ENCODE results near the gene IFNL4. TPM values are rescaled to one million over a fixed set of nuclear protein-coding genes. Genes with fewer than 3 reads are reported as not detected.
A peak's percentile ranks its signal among the peaks of the same experiment; 100 is the strongest.

IFNL4 gene
- total RNA-seq (ENCODE audit: low replicate concordance): not detected in 2 replicates

DNA sequence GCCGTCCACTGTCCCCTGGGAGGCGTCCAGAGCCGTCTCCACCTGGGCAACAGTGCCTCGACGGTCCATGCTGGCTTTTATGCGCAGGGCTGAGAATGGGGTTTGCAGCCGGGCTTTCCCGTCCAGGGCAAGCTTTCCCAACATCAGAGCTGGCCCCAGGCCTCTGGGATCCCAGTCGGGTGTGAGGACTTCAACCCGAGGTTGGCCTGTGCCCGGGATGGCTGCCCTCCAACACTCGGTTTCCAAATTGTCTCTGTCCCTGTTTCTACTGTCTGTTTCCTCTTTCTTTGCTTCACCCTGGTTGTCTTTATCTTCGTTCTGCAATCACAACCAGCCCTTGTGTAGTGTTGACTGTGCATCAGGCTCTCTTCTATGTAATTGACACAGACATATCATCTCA, at the start of gene IFNL4:
IFNL4 (minus strand) TSS at position 51 of the 400 bp plus-strand sequence.
- no peak for DNase-seq (ENCODE audit: low spot score)
- Histone ChIP-seq H4K20me1 (ENCODE audit: low read depth) (no peaks in the 10 kb centered on the region), H3K79me2 (ENCODE audit: low read depth) (no peaks in the 10 kb centered on the region), H3K4me2 (peak within 1 kb of the TSS; percentile 62), H3K4me3 (peak within 1 kb of the TSS; percentile 27), H3K9me3 (ENCODE audit: low read depth) (no peaks in the 10 kb centered on the region), H2AFZ (replicated peaks) (peak within 1 kb of the TSS; percentile 89), H3K36me3 (no peaks in the 10 kb centered on the region), H3K27me3 (peaks cover 82% of the 10 kb centered on the region), H3K4me1 (no peaks in the 10 kb centered on the region), H3K27ac (no peak within 1 kb of the TSS), H3K9ac (no peak within 1 kb of the TSS), H3F3A (ENCODE audit: low read depth) (no peaks in the 10 kb centered on the region)
- Mint-ChIP-seq H3K4me1 (peaks cover 2% of the 10 kb centered on the region), H3K9me3 (no peaks in the 10 kb centered on the region), H3K4me3 (peak within 1 kb of the TSS; percentile 67), H3K36me3 (no peaks in the 10 kb centered on the region), H3K27ac (no peak within 1 kb of the TSS), H3K27me3 (ENCODE audit: insufficient read depth, low read depth) (peaks cover 31% of the 10 kb centered on the region)
- TF ChIP-seq EZH2 (IDR thresholded peaks at IDR 0.05): no peak
- TF ChIP-seq, protein P1, sequence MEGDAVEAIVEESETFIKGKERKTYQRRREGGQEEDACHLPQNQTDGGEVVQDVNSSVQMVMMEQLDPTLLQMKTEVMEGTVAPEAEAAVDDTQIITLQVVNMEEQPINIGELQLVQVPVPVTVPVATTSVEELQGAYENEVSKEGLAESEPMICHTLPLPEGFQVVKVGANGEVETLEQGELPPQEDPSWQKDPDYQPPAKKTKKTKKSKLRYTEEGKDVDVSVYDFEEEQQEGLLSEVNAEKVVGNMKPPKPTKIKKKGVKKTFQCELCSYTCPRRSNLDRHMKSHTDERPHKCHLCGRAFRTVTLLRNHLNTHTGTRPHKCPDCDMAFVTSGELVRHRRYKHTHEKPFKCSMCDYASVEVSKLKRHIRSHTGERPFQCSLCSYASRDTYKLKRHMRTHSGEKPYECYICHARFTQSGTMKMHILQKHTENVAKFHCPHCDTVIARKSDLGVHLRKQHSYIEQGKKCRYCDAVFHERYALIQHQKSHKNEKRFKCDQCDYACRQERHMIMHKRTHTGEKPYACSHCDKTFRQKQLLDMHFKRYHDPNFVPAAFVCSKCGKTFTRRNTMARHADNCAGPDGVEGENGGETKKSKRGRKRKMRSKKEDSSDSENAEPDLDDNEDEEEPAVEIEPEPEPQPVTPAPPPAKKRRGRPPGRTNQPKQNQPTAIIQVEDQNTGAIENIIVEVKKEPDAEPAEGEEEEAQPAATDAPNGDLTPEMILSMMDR (IDR thresholded peaks at IDR 0.05): no peak
- TF ChIP-seq EZH2phosphoT487 (IDR thresholded peaks at IDR 0.05): no peak

DNA sequence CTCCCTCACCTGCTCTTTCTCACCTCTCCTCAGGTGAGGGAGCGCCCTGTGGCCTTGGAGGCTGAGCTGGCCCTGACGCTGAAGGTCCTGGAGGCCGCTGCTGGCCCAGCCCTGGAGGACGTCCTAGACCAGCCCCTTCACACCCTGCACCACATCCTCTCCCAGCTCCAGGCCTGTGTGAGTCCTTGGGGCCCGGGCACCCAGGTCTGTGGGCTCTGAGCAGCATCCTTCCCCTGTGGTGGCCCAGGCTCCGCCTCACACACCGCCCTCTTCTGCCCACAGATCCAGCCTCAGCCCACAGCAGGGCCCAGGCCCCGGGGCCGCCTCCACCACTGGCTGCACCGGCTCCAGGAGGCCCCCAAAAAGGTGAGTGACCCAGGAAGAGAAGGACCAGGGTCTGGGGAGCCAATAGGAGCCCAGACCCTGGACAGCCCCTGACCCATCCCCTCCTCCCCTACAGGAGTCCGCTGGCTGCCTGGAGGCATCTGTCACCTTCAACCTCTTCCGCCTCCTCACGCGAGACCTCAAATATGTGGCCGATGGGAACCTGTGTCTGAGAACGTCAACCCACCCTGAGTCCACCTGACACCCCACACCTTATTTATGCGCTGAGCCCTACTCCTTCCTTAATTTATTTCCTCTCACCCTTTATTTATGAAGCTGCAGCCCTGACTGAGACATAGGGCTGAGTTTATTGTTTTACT, 49.4 kb upstream of the IFNL4 start:
- Mint-ChIP-seq H3K9me3 (no peaks in the 10 kb centered on the region), H3K4me1 (peaks cover 1% of the 10 kb centered on the region), H3K36me3 (no peaks in the 10 kb centered on the region), H3K27ac (no peak overlapping the region), H3K4me3 (no peak overlapping the region), H3K27me3 (ENCODE audit: insufficient read depth, low read depth) (peaks cover 13% of the 10 kb centered on the region)
- peaks cover 27% of the 10 kb centered on the region for H3K27me3 ChIP-seq
- H3K27ac ChIP-seq: no peak overlapping the region
- no peak for DNase-seq (ENCODE audit: low spot score)
- H3K4me3 ChIP-seq: no peak overlapping the region
- no peak for TF ChIP-seq EZH2 (IDR thresholded peaks at IDR 0.05)
- no peak for TF ChIP-seq EZH2phosphoT487 (IDR thresholded peaks at IDR 0.05)
- TF ChIP-seq, protein P1 (IDR thresholded peaks at IDR 0.05): no peak
- H4K20me1 ChIP-seq (ENCODE audit: low read depth): no peaks in the 10 kb centered on the region
- H3K4me2 ChIP-seq: no peak overlapping the region
- H3K36me3 ChIP-seq: no peaks in the 10 kb centered on the region
- H2AFZ ChIP-seq (replicated peaks): no peak overlapping the region
- no peaks in the 10 kb centered on the region for H3F3A ChIP-seq (ENCODE audit: low read depth)
- H3K9ac ChIP-seq: no peak overlapping the region
- no peaks in the 10 kb centered on the region for H3K9me3 ChIP-seq (ENCODE audit: low read depth)
- H3K79me2 ChIP-seq (ENCODE audit: low read depth): no peaks in the 10 kb centered on the region
- H3K4me1 ChIP-seq: no peaks in the 10 kb centered on the region

DNA sequence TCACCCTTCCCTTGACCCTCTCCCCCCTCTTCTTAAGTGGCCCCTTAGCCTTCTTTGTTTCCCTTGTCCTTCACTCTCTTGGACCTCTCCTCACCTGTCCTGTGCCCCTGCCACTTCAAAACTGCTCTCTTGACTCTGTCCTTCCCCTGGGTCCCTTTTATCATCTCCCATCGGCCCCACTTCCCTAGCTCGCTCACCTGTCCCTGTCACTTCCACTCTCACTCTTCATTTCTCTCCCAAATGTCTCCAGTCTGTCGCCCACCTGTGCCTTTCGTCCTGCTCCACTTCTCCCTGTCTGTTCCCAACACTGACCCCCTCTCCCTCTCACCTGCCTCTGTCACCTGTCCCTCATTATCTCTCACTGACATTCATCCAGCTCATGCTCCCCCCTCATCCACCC, 48.2 kb upstream of the IFNL4 start:
- Histone ChIP-seq H4K20me1 (ENCODE audit: low read depth) (no peaks in the 10 kb centered on the region), H3K9ac (no peak overlapping the region), H3K4me2 (no peak overlapping the region), H3K27me3 (peaks cover 31% of the 10 kb centered on the region), H3K36me3 (no peaks in the 10 kb centered on the region), H2AFZ (replicated peaks) (no peak overlapping the region), H3K4me1 (no peaks in the 10 kb centered on the region), H3K4me3 (no peak overlapping the region), H3K9me3 (ENCODE audit: low read depth) (no peaks in the 10 kb centered on the region), H3K27ac (no peak overlapping the region), H3F3A (ENCODE audit: low read depth) (no peaks in the 10 kb centered on the region), H3K79me2 (ENCODE audit: low read depth) (no peaks in the 10 kb centered on the region)
- no peak overlapping the region for H3K4me3 Mint-ChIP-seq
- peaks cover 16% of the 10 kb centered on the region for H3K27me3 Mint-ChIP-seq (ENCODE audit: insufficient read depth, low read depth)
- H3K9me3 Mint-ChIP-seq: no peaks in the 10 kb centered on the region
- TF ChIP-seq EZH2phosphoT487 (IDR thresholded peaks at IDR 0.05) (no peak), EZH2 (IDR thresholded peaks at IDR 0.05) (no peak)
- TF ChIP-seq, protein P1 (IDR thresholded peaks at IDR 0.05): no peak
- DNase-seq (ENCODE audit: low spot score): no peak
- H3K36me3 Mint-ChIP-seq: no peaks in the 10 kb centered on the region
- no peaks in the 10 kb centered on the region for H3K4me1 Mint-ChIP-seq
- no peak overlapping the region for H3K27ac Mint-ChIP-seq

Measured in neural progenitor cell (in vitro differentiated cells).